Progenitor cell of endocrine pancreas (in vitro differentiated cells): ENCODE data around the gene RRP15. TPM values are rescaled to one million over a fixed set of nuclear protein-coding genes. Genes with fewer than 3 reads are reported as not detected.
A peak's percentile ranks its signal among the peaks of the same experiment; 100 is the strongest.
"Not testable (repeated sequence)": the region's sequence is repeated elsewhere in the genome, so short reads cannot be mapped to it uniquely, and the experiment has no call there.

Experiments used
- DNase-seq: peaks from one replicate; pipeline ENCODE4 v3.0.0; 2021; ENCODE audit warnings: low spot score; ENCODE audit not compliant: unreplicated experiment
- H3K27ac Mint-ChIP-seq: 2 replicates; pipeline ENCODE4 v1.8.0; 2021; ENCODE audit warnings: mild to moderate bottlenecking, moderate library complexity, mixed read lengths
- H3K27me3 Mint-ChIP-seq: 2 replicates; pipeline ENCODE4 v1.8.0; 2021; ENCODE audit warnings: mixed read lengths
- H3K36me3 Mint-ChIP-seq: 2 replicates; pipeline ENCODE4 v1.8.0; 2022; ENCODE audit warnings: mixed read lengths; ENCODE audit not compliant: insufficient read depth
- H3K4me1 Mint-ChIP-seq: 2 replicates; pipeline ENCODE4 v1.8.0; 2021; ENCODE audit warnings: low read depth, mixed read lengths
- H3K4me3 Mint-ChIP-seq: 2 replicates; pipeline ENCODE4 v1.8.0; 2021; ENCODE audit warnings: low read depth, mild to moderate bottlenecking, moderate library complexity, mixed read lengths
- H3K9me3 Mint-ChIP-seq: 2 replicates; pipeline ENCODE4 v1.8.0; 2021; ENCODE audit warnings: low read depth, mixed read lengths
- total RNA-seq: library from RNA; stranded (reverse); gene quantifications from 2 replicates; pipeline ENCODE4 v1.2.1, GENCODE V29; 2021
- TF ChIP-seq, protein P1 (sequence below): fragments of 200-600 bp; sonication (generic); IDR thresholded peaks from one replicate; pipeline ENCODE4 v1.5.0; 2021; ENCODE audit warnings: antibody characterized with exemption, mild to moderate bottlenecking; ENCODE audit not compliant: unreplicated experiment

The RRP15 gene
- total RNA-seq, 1 donor from 2014 or later: 24.6 TPM

DNA sequence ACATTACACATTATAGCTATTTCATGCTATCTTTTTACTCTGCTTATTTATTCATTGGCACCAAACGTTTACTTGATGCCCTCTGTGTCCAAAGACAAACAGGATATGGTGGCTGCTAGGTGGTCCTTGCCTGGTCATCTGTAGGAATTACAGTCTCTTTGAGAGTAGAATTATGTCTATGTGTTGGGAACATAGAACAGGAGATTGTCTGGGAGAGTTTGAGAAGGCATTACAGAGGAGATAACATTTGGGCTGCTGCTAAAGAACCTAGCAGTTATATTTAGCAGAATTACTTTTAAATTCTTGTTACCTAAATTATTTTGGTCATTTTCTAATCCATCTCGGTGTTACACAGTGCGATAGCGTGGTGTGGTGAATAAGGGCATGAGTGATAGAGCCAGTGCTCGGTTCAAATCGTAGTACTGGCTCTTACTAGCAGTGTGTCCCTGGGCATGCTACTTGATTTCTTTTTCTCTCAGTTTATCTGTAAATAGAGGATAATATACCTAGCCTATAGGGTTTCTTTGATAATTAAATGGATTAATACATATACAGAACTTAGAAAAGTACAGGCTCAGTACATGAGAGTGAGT is 20.5 kb downstream of the RRP15 start:
- no peak for DNase-seq
- H3K4me3 Mint-ChIP-seq: no peak overlapping the region
- peaks cover 27% of the 10 kb centered on the region for H3K4me1 Mint-ChIP-seq
- no peaks in the 10 kb centered on the region for H3K9me3 Mint-ChIP-seq
- H3K27ac Mint-ChIP-seq: peak overlapping the region; percentile 42
- no peaks in the 10 kb centered on the region for H3K27me3 Mint-ChIP-seq
- TF ChIP-seq, protein P1, sequence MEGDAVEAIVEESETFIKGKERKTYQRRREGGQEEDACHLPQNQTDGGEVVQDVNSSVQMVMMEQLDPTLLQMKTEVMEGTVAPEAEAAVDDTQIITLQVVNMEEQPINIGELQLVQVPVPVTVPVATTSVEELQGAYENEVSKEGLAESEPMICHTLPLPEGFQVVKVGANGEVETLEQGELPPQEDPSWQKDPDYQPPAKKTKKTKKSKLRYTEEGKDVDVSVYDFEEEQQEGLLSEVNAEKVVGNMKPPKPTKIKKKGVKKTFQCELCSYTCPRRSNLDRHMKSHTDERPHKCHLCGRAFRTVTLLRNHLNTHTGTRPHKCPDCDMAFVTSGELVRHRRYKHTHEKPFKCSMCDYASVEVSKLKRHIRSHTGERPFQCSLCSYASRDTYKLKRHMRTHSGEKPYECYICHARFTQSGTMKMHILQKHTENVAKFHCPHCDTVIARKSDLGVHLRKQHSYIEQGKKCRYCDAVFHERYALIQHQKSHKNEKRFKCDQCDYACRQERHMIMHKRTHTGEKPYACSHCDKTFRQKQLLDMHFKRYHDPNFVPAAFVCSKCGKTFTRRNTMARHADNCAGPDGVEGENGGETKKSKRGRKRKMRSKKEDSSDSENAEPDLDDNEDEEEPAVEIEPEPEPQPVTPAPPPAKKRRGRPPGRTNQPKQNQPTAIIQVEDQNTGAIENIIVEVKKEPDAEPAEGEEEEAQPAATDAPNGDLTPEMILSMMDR: no peak
- peaks cover 10% of the 10 kb centered on the region for H3K36me3 Mint-ChIP-seq

DNA sequence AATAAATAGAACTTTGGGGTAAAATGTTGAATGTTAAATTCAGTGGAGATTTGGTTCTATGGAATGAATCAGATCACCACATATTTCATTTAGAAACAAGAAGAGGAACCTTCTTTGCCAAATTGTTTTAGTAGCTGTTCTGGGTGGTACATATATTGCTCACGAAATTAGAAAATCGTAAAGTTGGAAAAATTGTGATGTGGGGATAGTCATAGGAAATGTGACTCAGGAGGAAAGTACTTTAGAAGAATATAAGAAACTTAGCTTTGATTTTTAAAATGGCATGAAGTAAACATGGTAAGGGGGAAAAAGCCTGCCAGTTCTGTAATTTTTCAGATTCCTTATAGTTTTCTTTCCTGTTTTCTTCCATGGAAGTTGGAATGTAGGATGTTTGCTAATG is 27.4 kb downstream of the RRP15 start:
- Mint-ChIP-seq H3K27ac (no peak overlapping the region), H3K27me3 (no peaks in the 10 kb centered on the region), H3K4me3 (no peak overlapping the region), H3K4me1 (peaks cover 2% of the 10 kb centered on the region), H3K9me3 (no peaks in the 10 kb centered on the region), H3K36me3 (peaks cover 17% of the 10 kb centered on the region)
- DNase-seq: no peak
- TF ChIP-seq, protein P1: no peak

DNA sequence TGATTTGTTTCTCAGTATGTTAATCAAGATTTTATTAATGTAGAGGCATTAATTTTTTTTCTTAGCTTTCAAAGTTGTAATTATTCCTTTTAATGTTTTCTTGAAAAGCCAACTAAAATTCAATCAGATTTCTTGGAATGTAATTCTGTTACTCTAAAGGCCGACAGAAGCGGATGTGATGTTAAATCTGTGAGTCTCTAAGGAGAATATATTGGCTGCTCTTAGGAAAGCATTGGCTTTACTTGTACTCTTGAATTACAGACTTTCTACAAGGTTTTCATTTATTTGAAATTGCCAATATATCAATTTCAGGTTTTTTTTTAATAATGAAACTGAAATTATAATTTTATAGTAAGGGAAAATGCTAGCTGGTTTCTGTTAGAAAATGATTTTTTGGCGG is 29.2 kb downstream of the RRP15 start:
- peaks cover 2% of the 10 kb centered on the region for H3K4me1 Mint-ChIP-seq
- no peak for DNase-seq
- H3K36me3 Mint-ChIP-seq: peaks cover 13% of the 10 kb centered on the region
- H3K27me3 Mint-ChIP-seq: no peaks in the 10 kb centered on the region
- TF ChIP-seq, protein P1: no peak
- H3K9me3 Mint-ChIP-seq: no peaks in the 10 kb centered on the region
- H3K4me3 Mint-ChIP-seq: no peak overlapping the region
- H3K27ac Mint-ChIP-seq: no peak overlapping the region

DNA sequence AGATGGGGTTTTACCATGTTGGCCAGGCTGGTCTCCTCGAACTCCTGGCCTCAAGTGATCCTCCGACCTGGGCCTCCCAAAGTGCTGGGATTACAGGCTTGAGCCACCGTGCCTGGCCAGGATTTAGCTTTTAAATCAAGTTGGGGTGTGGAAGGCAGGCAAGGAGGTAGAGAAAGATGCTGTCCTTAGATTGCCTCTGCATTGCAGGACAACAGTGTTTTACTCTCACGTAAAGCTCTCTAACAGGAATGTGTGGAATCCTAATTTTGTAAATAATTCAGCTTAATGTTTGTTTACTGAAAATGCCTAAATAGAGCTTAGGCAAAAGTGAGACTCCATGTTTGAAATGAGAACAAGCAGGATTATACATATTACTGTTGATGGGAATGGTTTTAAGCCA is 30.5 kb downstream of the RRP15 start:
- Mint-ChIP-seq H3K4me1 (peaks cover 2% of the 10 kb centered on the region), H3K36me3 (peaks cover 13% of the 10 kb centered on the region), H3K9me3 (no peaks in the 10 kb centered on the region), H3K27me3 (no peaks in the 10 kb centered on the region), H3K4me3 (no peak overlapping the region), H3K27ac (no peak overlapping the region)
- no peak for DNase-seq
- TF ChIP-seq, protein P1: no peak

DNA sequence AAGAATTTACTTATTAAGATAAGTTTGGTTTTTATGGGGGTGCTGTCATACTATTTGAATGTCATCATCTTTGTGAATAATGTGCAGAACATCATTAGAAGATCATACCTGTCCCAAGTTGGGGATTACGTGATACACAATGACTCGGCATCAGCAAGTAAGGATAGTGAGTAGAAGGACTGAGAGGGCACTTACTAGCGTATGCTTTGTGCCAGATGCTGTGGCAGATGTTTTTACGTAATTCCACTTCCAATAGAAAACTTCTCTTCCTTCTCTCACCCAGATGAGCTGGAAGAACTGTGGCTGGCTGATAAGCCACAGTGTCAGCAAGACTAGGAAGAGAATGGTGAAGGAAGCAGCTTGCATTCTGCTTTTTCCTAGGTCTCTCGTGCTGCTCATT is 32.0 kb downstream of the RRP15 start:
- peaks cover 7% of the 10 kb centered on the region for H3K36me3 Mint-ChIP-seq
- no peak for DNase-seq
- H3K4me3 Mint-ChIP-seq: no peak overlapping the region
- no peaks in the 10 kb centered on the region for H3K27me3 Mint-ChIP-seq
- no peaks in the 10 kb centered on the region for H3K9me3 Mint-ChIP-seq
- TF ChIP-seq, protein P1: no peak
- H3K27ac Mint-ChIP-seq: no peak overlapping the region
- H3K4me1 Mint-ChIP-seq: peaks cover 2% of the 10 kb centered on the region

DNA sequence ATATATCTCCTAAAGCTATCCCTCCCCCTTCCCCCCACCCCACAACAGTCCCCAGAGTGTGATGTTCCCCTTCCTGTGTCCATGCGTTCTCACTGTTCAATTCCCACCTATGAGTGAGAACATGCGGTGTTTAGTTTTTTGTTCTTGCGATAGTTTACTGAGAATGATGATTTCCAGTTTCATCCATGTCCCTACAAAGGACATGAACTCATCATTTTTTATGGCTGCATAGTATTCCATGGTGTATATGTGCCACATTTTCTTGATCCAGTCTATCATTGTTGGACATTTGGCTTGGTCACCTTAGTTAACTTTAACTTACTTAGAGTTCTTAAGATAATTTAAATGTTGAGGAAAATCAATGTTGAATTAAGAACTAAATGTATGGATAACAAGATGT is 35.1 kb downstream of the RRP15 start:
- peaks cover 12% of the 10 kb centered on the region for H3K36me3 Mint-ChIP-seq
- not testable (repeated sequence) for DNase-seq, H3K4me1 Mint-ChIP-seq, H3K9me3 Mint-ChIP-seq, H3K27me3 Mint-ChIP-seq, H3K27ac Mint-ChIP-seq, H3K4me3 Mint-ChIP-seq
